Measurements from ENCODE around the gene ARHGAP21.

Gene ARHGAP21

DNA sequence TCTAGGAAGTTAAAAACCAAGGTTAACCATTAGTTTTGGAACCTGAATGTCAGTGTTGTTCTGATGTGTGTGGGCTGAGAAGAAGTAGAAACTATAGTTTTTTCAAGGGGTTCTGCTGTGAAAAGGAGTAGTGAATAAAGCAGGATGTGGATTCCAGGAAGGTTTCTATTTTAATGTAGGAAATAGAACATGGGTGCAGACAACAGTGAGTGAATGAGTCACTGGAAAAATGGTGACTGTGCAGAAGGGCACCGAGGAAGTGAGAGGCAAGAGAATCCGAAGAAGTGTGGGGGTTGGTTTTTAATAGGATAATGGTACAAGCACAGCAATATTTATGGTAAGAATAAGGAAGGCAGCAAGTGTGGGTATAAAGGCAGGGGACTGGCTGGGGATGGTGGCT lies 120.4 kb downstream of the ARHGAP21 start:
- Mint-ChIP-seq H3K27me3 (no peaks in the 10 kb centered on the region), H3K9me3 (peaks cover 3% of the 10 kb centered on the region), H3K4me3 (no peak overlapping the region), H3K36me3 (peaks cover 23% of the 10 kb centered on the region), H3K4me1 (no peaks in the 10 kb centered on the region), H3K27ac (no peak overlapping the region)
- no peak for ATAC-seq

DNA sequence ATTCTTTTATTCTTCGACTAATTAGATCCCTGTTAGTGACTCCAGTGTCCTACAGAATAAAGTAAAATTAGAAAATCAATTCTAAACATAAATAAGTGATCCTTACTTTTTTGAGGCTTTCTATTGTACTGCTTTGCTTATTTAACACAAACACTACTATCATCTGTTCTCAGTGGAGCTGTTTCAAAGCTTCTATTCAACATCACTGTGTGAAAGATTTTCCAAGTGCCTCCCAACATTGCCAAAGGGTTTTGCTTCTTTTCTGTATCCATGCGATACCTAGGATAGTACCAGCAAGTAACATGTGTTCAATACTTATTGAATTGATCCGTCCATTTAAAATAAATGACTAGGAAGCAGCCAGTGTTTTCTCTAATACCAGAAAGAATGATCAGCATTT lies 125.7 kb downstream of the ARHGAP21 start:
- H3K27ac Mint-ChIP-seq: no peak overlapping the region
- H3K27me3 Mint-ChIP-seq: no peaks in the 10 kb centered on the region
- H3K36me3 Mint-ChIP-seq: peaks cover 27% of the 10 kb centered on the region
- no peaks in the 10 kb centered on the region for H3K4me1 Mint-ChIP-seq
- ATAC-seq: no peak
- H3K9me3 Mint-ChIP-seq: no peaks in the 10 kb centered on the region
- no peak overlapping the region for H3K4me3 Mint-ChIP-seq

DNA sequence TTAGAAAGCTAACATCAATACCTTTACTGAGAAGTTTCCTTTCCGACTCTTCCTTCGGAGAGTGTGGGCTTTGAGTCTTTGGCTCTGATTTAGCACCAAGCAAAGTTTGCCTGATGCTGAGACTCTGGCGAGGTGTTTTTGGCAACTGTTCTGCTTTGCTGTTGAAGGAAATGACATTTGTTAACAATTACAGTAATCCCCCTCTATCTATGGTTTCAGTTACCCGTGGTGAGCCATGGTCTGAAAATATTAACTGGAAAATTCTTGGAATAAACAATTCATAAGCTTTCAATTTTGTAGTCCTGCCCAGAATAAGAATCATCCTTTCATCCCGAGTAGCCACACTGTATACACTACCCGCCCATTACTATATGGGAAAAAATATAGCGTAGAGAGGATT lies 126.3 kb downstream of the ARHGAP21 start:
- no peaks in the 10 kb centered on the region for H3K9me3 Mint-ChIP-seq
- H3K4me3 Mint-ChIP-seq: no peak overlapping the region
- peaks cover 22% of the 10 kb centered on the region for H3K36me3 Mint-ChIP-seq
- no peaks in the 10 kb centered on the region for H3K4me1 Mint-ChIP-seq
- H3K27me3 Mint-ChIP-seq: no peaks in the 10 kb centered on the region
- H3K27ac Mint-ChIP-seq: no peak overlapping the region
- ATAC-seq: no peak

DNA sequence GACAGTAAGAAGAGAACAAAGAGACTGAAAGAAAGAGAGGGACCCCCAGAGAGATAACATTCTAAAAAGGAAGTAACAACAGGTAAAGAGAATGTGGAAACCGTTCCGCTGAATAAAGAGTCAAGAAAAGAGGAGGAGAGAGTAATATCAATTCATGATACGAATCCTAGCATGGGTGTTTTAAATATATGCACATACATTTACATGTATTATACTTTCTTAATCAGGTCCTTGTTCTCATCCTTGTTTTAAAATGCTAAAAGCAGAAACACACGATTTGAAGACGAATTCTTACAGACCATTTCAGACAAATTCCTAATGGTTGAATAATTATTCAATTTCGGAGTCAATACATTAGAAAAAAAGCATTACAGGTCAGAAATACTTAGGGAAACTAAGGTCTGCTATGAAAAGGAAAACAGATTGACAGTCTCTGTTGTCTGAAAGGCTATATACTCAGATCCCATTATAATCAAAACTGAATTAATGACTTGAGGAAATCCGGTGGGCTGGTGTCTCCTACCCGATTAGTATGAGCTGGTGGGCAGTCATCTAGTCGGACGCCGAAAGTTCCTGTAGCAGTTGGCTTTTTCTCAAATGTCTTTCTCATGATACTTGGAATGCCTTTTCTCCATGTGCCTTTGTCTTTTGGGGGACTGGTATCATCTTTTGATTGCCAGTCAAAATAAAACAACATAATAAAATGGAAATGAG lies 127.3 kb downstream of the ARHGAP21 start:
- H3K36me3 Mint-ChIP-seq: peaks cover 32% of the 10 kb centered on the region

DNA sequence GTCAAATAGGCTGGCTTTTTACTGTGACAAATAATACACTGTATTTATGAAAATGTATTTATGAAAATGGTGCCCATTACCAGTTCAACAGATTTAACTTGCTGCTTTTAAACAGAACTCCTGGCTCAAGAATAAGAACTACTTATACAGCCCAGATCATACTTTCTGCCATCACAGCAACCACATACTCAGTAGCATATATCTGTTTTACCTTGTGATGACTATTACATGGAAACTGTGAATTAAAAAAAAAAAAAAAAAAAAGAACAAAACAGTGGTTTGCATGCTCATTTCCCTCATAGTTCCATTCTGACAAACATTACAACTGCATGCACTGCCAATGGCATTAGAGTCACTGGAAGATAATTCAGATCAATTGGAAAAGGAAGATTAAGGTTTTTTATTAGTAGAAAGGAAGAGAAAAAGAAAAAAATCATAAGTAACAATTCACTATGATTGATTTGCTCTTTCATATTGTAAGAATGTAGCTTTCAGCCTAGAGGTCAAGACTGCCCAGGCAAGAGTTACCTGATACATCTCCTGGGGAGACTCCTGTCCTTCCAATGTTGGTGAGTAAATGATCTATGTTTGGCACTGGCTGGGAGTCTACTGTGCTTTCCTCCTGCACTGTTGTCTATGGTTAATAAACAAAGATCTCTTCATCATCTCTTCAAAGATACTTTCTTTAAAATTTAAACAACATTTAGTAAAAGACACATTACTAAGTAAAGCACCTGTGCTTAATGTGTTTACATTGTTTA lies 132.8 kb downstream of the ARHGAP21 start:
- ATAC-seq: no peak
- peaks cover 55% of the 10 kb centered on the region for H3K36me3 Mint-ChIP-seq
- H3K9me3 Mint-ChIP-seq: no peaks in the 10 kb centered on the region
- no peak overlapping the region for H3K4me3 Mint-ChIP-seq
- no peak overlapping the region for H3K27ac Mint-ChIP-seq
- H3K4me1 Mint-ChIP-seq: no peaks in the 10 kb centered on the region
- no peaks in the 10 kb centered on the region for H3K27me3 Mint-ChIP-seq

More for the DNA sequence above, 127.3 kb downstream of the ARHGAP21 start:
- Mint-ChIP-seq H3K27ac (no peak overlapping the region), H3K9me3 (no peaks in the 10 kb centered on the region), H3K27me3 (no peaks in the 10 kb centered on the region), H3K4me3 (no peak overlapping the region), H3K4me1 (no peaks in the 10 kb centered on the region)
- no peak for ATAC-seq

DNA sequence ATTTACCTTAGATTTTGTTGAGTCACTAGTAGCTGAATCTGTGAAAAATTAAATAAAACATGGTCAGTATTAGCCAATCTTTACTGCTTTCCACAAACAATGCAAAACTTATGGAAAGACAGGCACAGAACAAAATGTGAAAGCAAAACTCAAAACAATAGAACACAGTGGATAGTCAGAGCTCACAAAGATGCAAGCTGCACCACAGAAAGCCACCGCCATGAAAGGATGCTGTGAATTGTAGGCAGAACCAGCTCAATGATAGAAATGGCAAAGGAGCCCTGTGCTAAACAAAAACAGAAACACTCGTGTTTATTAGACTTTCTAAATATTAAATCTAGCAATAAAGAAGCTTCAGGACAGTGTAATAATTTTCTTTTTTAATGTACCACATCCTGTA lies 134.4 kb downstream of the ARHGAP21 start:
- Mint-ChIP-seq H3K4me1 (no peaks in the 10 kb centered on the region), H3K4me3 (no peak overlapping the region), H3K36me3 (peaks cover 64% of the 10 kb centered on the region), H3K9me3 (no peaks in the 10 kb centered on the region), H3K27ac (no peak overlapping the region), H3K27me3 (no peaks in the 10 kb centered on the region)
- no peak for ATAC-seq

DNA sequence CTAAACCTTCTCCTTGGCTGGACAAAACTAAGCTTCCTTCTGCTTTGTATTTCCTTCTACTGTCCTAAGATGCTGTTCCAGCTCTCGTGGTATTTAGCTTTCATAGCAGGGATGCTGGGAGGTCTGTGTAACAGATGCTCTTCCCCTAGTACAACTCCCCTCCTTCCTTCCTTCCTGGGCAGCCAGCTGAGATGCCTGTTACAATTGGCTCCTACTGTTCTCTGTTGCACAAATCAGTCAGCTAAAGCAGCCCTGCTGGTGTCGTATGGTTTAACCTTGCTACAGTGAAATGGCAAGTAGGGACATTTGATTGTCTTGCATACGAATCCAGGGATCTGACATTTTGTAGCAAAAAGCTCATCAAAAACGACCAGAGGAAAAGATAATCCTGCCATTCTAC lies 143.8 kb downstream of the ARHGAP21 start:
- H3K4me3 Mint-ChIP-seq: no peak overlapping the region
- H3K27me3 Mint-ChIP-seq: no peaks in the 10 kb centered on the region
- H3K27ac Mint-ChIP-seq: no peak overlapping the region
- peaks cover 3% of the 10 kb centered on the region for H3K9me3 Mint-ChIP-seq
- H3K36me3 Mint-ChIP-seq: peaks cover 11% of the 10 kb centered on the region
- ATAC-seq: no peak
- no peaks in the 10 kb centered on the region for H3K4me1 Mint-ChIP-seq

DNA sequence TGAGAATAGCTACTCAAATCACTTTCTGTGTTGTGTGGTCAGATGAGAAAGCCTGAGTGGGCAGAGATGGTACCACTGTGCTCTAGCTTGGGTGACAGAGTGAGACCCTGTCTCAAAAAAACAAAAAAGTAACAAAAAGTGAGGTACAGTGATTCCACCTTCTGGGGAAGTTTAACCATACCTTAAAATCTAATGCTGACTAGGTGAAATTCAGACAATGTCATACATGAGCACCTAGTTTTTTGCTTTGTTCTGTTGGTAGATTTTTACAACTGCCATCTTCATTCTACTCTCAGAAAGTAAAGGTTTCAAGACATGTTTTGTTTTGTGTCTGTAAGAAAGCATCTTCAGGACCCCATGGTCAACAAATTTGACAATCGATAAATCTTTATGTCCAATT lies 144.2 kb downstream of the ARHGAP21 start:
- H3K27me3 Mint-ChIP-seq: no peaks in the 10 kb centered on the region
- peaks cover 3% of the 10 kb centered on the region for H3K9me3 Mint-ChIP-seq
- H3K4me1 Mint-ChIP-seq: no peaks in the 10 kb centered on the region
- no peak overlapping the region for H3K27ac Mint-ChIP-seq
- H3K36me3 Mint-ChIP-seq: peaks cover 9% of the 10 kb centered on the region
- ATAC-seq: no peak
- H3K4me3 Mint-ChIP-seq: no peak overlapping the region

DNA sequence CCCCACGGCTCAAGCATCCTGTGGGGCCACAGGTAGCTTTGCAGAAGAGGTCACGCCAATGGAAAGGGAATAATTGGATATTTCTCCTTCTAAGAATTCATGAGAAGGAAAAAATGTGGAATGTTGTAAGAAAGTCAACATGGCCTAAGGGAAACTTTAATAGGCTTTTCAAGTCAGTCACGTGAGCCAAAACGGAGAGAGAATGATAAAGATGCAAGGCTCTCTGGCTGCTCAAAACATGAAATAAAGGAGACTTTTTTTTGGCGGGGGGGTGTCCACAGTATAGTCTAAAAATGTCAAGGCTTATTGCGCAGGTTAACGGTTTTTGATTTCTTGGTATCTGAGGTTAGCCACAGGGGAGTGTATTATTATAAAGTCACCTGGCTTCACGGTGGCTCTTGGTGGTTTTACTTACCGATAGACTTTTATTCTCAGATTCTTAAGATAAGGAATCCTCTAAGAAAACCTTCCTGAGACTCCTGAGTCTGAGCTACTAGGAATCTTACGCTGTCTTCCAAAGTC lies 148.1 kb downstream of the ARHGAP21 start:
- Mint-ChIP-seq H3K27me3 (peaks cover 11% of the 10 kb centered on the region), H3K4me1 (no peaks in the 10 kb centered on the region), H3K4me3 (no peak overlapping the region), H3K36me3 (no peaks in the 10 kb centered on the region), H3K27ac (no peak overlapping the region), H3K9me3 (peaks cover 3% of the 10 kb centered on the region)
- no peak for ATAC-seq

DNA sequence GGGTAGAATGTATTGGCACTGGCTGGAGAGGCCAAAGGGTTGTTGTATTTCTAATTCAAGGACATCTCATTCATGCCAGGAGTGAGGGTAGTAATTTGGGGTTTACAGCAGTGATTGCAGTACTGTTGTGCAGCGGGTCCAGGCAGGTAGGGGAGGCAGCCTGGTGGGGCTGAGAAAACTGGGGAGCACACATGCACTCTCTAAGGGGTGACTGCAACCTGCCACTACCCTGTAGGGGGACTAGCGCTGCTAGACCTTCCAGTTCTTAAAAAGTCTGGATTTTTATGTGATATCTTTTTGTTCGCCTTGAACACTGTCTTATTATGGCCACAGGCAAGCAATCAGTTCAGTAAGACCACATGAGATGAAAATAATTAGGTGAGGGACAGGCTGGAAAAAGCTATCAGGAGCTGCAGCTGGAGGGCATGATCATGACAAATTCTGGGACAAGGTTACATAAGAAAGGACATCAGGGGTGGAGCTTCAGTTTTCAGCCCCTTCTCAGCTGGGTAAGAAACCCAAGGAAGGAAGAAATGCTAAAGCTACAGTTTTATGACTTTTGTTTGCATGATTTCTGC lies 149.0 kb downstream of the ARHGAP21 start:
- H3K27me3 Mint-ChIP-seq: peaks cover 20% of the 10 kb centered on the region
- no peak overlapping the region for H3K4me3 Mint-ChIP-seq
- H3K36me3 Mint-ChIP-seq: no peaks in the 10 kb centered on the region
- H3K4me1 Mint-ChIP-seq: no peaks in the 10 kb centered on the region
- H3K27ac Mint-ChIP-seq: no peak overlapping the region
- no peak for ATAC-seq
- peaks cover 3% of the 10 kb centered on the region for H3K9me3 Mint-ChIP-seq

DNA sequence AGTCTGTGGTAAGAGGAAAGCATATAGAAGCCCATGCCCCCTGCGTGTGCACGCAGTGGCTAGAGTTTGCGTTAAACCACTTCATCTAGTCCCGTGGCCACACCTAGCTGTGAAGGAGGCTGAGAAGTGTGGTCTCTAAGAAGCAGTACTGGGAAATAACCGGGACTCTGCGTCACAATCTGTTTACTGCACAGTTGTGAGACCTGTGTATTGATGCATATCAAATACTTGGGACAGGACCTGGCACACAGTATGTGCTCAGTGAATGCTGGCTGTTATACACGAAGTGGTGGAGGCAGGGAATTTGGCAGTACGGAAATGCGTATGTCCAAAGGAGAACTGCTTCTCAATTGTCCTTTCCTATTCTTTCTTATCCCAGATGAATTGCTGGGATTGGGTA lies 149.5 kb downstream of the ARHGAP21 start:
- peaks cover 25% of the 10 kb centered on the region for H3K27me3 Mint-ChIP-seq
- H3K4me1 Mint-ChIP-seq: no peaks in the 10 kb centered on the region
- no peak overlapping the region for H3K27ac Mint-ChIP-seq
- peaks cover 3% of the 10 kb centered on the region for H3K9me3 Mint-ChIP-seq
- no peaks in the 10 kb centered on the region for H3K36me3 Mint-ChIP-seq
- no peak for ATAC-seq
- H3K4me3 Mint-ChIP-seq: no peak overlapping the region

DNA sequence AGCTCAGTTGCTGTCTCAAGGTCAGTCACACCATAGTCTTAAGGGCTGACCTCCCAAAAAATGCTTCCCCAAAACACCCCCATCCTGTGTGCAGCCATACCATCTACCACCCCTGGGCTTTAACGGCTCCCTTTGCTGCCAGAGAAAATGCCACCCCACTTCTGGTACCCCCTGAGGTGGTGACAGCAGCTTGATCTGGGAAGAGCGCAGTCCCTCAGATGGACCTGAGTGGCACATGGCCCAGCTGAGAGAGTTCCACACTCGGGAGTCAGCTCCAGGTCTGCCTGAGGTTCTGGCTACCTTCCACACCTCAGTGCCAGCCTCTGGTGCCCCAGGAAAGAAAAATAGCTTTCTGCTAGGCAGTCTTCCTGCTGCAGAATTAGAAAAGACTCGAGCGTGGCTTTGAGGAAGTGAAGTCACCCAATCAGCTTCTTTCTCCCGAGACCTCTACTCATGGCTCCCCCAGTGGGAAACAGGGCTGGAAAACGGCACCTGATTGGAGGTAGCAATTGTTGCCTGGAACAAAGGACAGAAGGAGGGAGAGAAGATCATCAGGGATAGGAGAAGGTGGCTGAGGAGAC lies 151.7 kb downstream of the ARHGAP21 start:
- no peak for ATAC-seq
- Mint-ChIP-seq H3K36me3 (no peaks in the 10 kb centered on the region), H3K27ac (no peak overlapping the region), H3K27me3 (peaks cover 34% of the 10 kb centered on the region), H3K4me1 (no peaks in the 10 kb centered on the region), H3K9me3 (peaks cover 3% of the 10 kb centered on the region), H3K4me3 (no peak overlapping the region)

DNA sequence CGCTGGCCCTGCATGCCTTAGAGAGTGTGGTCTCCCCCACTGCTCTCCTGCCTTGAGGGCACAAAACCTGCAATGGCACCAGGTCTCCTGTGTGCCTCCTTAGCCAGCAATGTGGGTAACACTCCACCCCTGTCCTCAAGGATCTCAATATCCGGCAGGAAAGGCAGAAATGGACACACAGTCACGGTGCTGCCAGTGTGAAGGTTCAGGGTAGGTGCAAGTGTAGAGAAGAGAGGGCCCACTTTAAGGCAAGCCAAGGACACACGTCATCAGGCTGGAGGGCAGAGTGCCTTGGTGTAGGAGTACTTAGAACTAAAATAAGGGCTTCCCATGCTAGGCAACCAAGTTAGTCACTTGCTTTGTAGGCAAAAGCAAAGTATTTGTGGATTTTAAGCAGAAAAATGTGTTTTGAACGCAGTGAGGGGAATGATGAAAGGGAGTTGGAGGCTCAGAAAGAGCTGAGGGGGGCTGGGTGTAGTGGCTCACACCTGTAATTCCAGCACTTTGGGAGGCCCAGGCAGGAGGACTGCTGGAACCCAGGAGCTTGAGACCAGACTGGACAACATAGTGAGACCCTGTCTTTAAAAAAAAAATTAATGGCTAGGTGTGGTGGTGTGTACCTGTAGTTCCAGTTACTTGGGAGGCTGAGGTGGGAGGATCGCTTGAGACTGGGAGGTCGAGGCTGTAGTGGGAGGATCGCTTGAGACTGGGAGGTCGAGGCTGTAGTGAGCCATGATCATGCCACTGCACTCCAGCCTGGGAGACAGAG lies 152.8 kb downstream of the ARHGAP21 start:
- Mint-ChIP-seq H3K27ac (no peak overlapping the region), H3K27me3 (peaks cover 34% of the 10 kb centered on the region), H3K36me3 (no peaks in the 10 kb centered on the region), H3K4me1 (no peaks in the 10 kb centered on the region), H3K4me3 (no peak overlapping the region), H3K9me3 (no peaks in the 10 kb centered on the region)
- ATAC-seq: no peak

DNA sequence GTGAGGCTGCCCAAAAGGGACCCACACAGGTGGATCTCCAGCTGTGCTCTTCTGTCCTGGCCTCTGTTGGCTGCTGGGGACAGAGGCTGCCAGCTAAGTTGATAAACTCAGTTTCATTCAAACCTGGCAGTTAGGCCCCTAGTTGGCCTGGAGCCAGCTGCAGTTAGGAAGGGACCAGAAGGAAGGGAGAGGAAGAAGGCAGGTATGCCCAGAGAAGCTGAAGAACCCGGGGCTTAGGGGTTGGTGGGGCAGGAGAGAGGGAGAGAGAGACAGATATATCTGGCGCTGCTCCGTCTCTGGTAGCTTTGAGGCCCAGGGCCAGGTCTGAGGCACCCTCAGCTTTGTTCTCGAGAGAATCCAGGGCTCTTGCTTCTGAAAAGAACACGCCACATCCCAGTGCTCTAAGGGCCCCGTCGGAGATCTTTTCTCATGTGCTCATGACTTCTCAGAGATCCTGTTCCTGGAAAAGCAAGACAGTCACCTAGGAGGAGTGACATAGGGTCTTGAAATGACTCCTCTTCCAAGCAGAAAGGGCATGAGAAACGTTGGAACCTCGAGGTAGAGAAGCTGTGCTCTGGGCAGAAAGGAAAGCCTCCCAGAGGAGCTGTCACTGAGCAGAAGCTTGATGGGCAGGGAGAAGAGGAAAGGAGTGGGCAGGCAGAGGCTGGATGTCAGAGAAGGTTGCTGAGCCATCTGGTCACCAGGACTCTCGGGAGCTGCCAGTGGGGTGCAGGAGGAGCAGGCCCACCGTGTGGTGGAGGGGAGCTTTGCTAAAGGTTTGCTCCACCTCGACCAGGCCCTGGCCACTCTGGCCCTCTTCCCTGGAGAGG lies 153.6 kb downstream of the ARHGAP21 start:
- no peak overlapping the region for H3K27ac Mint-ChIP-seq
- H3K36me3 Mint-ChIP-seq: no peaks in the 10 kb centered on the region
- H3K4me3 Mint-ChIP-seq: no peak overlapping the region
- no peak for ATAC-seq
- H3K9me3 Mint-ChIP-seq: no peaks in the 10 kb centered on the region
- H3K27me3 Mint-ChIP-seq: peaks cover 34% of the 10 kb centered on the region
- H3K4me1 Mint-ChIP-seq: no peaks in the 10 kb centered on the region

Measured in stimulated activated memory B cell treated with anti-CD40 and anti-IgM and Interleukin-4, amounts not matched to agents 10 μg/mL and 1 μg/mL and 100 μg/mL, for 72 hours (primary cell).